ENCODE results near the gene SAE1. TPM values are rescaled to one million over a fixed set of nuclear protein-coding genes. Genes with fewer than 3 reads are reported as not detected.

The SAE1 gene
- total and polyA plus RNA-seq, 2 experiments from 2014 or later: 97.2 to 112 TPM

- H3K27ac ChIP-seq: peak overlapping the region; percentile 100
- H3K4me1 ChIP-seq (ENCODE audit: insufficient read depth): peaks cover 63% of the 10 kb centered on the region
- no peaks in the 10 kb centered on the region for H3K27me3 ChIP-seq
- TF ChIP-seq EZH2phosphoT487 (IDR thresholded peaks at IDR 0.05; ENCODE audit: low read depth, severe bottlenecking, unreplicated experiment) (no peak), CTCF (IDR thresholded peaks at IDR 0.05; ENCODE audit: poor library complexity) (no peak), EZH2 (IDR thresholded peaks at IDR 0.05; ENCODE audit: borderline replicate concordance) (no peak)
- DNase-seq (ENCODE audit: low spot score): no peak
- H3K36me3 ChIP-seq (replicated peaks; ENCODE audit: insufficient read depth, low read depth): peaks cover 2% of the 10 kb centered on the region
- no peak overlapping the region for H3K4me3 ChIP-seq
- no peaks in the 10 kb centered on the region for H3K9me2 ChIP-seq (replicated peaks; ENCODE audit: insufficient read depth)
- no peaks in the 10 kb centered on the region for H4K20me1 ChIP-seq (ENCODE audit: insufficient read depth, poor library complexity, severe bottlenecking)
- peaks cover 86% of the 10 kb centered on the region for H3K79me2 ChIP-seq
- 74% methylated on average over 9 of the region's 9 CpGs for WGBS (ENCODE audit: low lambda C conversion rate, missing lambda C conversion rate)
- H3K9me3 ChIP-seq (ENCODE audit: low read depth): no peaks in the 10 kb centered on the region
- peak overlapping the region; percentile 54 for H3K4me2 ChIP-seq
- H2AFZ ChIP-seq: no peak overlapping the region
Measured at GRCh38 chr19:47095476-47096099, 35.0 kb upstream of the SAE1 start.

- Histone ChIP-seq H2AFZ (no peak overlapping the region), H4K20me1 (ENCODE audit: insufficient read depth, poor library complexity, severe bottlenecking) (peaks cover 3% of the 10 kb centered on the region), H3K36me3 (replicated peaks; ENCODE audit: insufficient read depth, low read depth) (no peaks in the 10 kb centered on the region), H3K27me3 (no peaks in the 10 kb centered on the region), H3K4me2 (peak overlapping the region; percentile 58), H3K79me2 (peaks cover 90% of the 10 kb centered on the region), H3K4me1 (ENCODE audit: insufficient read depth) (peaks cover 63% of the 10 kb centered on the region), H3K9me3 (ENCODE audit: low read depth) (no peaks in the 10 kb centered on the region), H3K27ac (peak overlapping the region; percentile 100), H3K9me2 (replicated peaks; ENCODE audit: insufficient read depth) (no peaks in the 10 kb centered on the region), H3K4me3 (no peak overlapping the region)
- 60% methylated on average over 12 of the region's 12 CpGs for WGBS (ENCODE audit: low lambda C conversion rate, missing lambda C conversion rate)
- DNase-seq (ENCODE audit: low spot score): peak; percentile 92
- TF ChIP-seq CTCF (IDR thresholded peaks at IDR 0.05; ENCODE audit: poor library complexity) (no peak), EZH2phosphoT487 (IDR thresholded peaks at IDR 0.05; ENCODE audit: low read depth, severe bottlenecking, unreplicated experiment) (no peak)
Measured at GRCh38 chr19:47096100-47096704, 34.4 kb upstream of the SAE1 start.

GRCh38 chr19:47096721-47097120, 33.9 kb upstream of the SAE1 start:
- Histone ChIP-seq H4K20me1 (ENCODE audit: insufficient read depth, poor library complexity, severe bottlenecking) (peaks cover 3% of the 10 kb centered on the region), H3K27ac (peak overlapping the region; percentile 100), H3K4me3 (no peak overlapping the region), H3K27me3 (no peaks in the 10 kb centered on the region), H3K4me1 (ENCODE audit: insufficient read depth) (peaks cover 63% of the 10 kb centered on the region), H3K4me2 (peak overlapping the region; percentile 58), H3K9me3 (ENCODE audit: low read depth) (no peaks in the 10 kb centered on the region), H3K79me2 (peaks cover 90% of the 10 kb centered on the region), H3K9me2 (replicated peaks; ENCODE audit: insufficient read depth) (no peaks in the 10 kb centered on the region), H2AFZ (no peak overlapping the region), H3K36me3 (replicated peaks; ENCODE audit: insufficient read depth, low read depth) (no peaks in the 10 kb centered on the region)
- TF ChIP-seq EZH2phosphoT487 (IDR thresholded peaks at IDR 0.05; ENCODE audit: low read depth, severe bottlenecking, unreplicated experiment) (no peak), CTCF (IDR thresholded peaks at IDR 0.05; ENCODE audit: poor library complexity) (no peak), EZH2 (IDR thresholded peaks at IDR 0.05; ENCODE audit: borderline replicate concordance) (no peak)
- WGBS (ENCODE audit: low lambda C conversion rate, missing lambda C conversion rate): 93% methylated on average over 9 of the region's 9 CpGs
- DNase-seq (ENCODE audit: low spot score): no peak

All from hepatocyte (in vitro differentiated cells).